Prostate gland (tissue), 2 donors: ENCODE measurements around the gene TEX44.

ENCODE experiments used
- CTCF ChIP-seq, 4 experiments: fragments of 200-600 bp in 2 of 4; fragments of 450-650 bp in 2 of 4; sonication (generic) in 2 of 4; IDR thresholded peaks; 1 replicate in 3 of 4; 2 replicates in 1 of 4; pipeline ENCODE4 v1.5.1; 2016 to 2019; ENCODE audit warnings: antibody characterized with exemption in 4 of 4, mild to moderate bottlenecking in 2 of 4, moderate library complexity in 2 of 4
- POLR2A ChIP-seq: fragments of 450-650 bp; IDR thresholded peaks from one replicate; pipeline ENCODE4 v1.6.1; 2016; ENCODE audit warnings: antibody characterized with exemption, mild to moderate bottlenecking

- TF ChIP-seq CTCF (IDR thresholded peaks at IDR 0.05) (no peak), POLR2A (no peak)
These were observed 20.6 kb downstream of the TEX44 start for GRCh38 chr2:231613331-231613662.
